KMS-11 (cell line): ENCODE measurements around the gene JAKMIP2.
A peak's percentile ranks its signal among the peaks of the same experiment; 100 is the strongest.
"Not testable (repeated sequence)": the region's sequence is repeated elsewhere in the genome, so short reads cannot be mapped to it uniquely, and the experiment has no call there.

Experiments
- H2AFZ ChIP-seq: fragments of 200-600 bp; sonication (generic); 2 replicates; pipeline ENCODE4 v1.6.1; 2016; ENCODE audit warnings: antibody characterized with exemption, mixed run types, low read depth
- H3K27ac ChIP-seq: fragments of 200-600 bp; sonication (generic); 2 replicates; pipeline ENCODE4 v1.6.1; 2016; ENCODE audit warnings: mild to moderate bottlenecking, mixed run types
- H3K27me3 ChIP-seq: fragments of 200-600 bp; sonication (generic); 2 replicates; pipeline ENCODE4 v1.6.1; 2017; ENCODE audit warnings: mild to moderate bottlenecking, low read depth, mixed run types, moderate library complexity; ENCODE audit not compliant: insufficient read depth
- H3K36me3 ChIP-seq: fragments of 200-600 bp; sonication (generic); 2 replicates; pipeline ENCODE4 v1.6.1; 2017; ENCODE audit warnings: mild to moderate bottlenecking, mixed run types; ENCODE audit not compliant: insufficient read depth
- H3K4me1 ChIP-seq: fragments of 200-600 bp; sonication (generic); 2 replicates; pipeline ENCODE4 v1.6.1; 2016; ENCODE audit warnings: mild to moderate bottlenecking, low read depth, mixed run types; ENCODE audit not compliant: poor library complexity, severe bottlenecking
- H3K4me2 ChIP-seq: fragments of 200-600 bp; sonication (generic); 2 replicates; pipeline ENCODE4 v1.7.0; 2016; ENCODE audit warnings: mild to moderate bottlenecking, mixed run types
- H3K4me3 ChIP-seq: fragments of 200-600 bp; sonication (generic); IDR thresholded peaks from 2 replicates; pipeline ENCODE4 v1.6.1; 2017; ENCODE audit warnings: low read depth, low read length, mixed read lengths; ENCODE audit not compliant: insufficient read depth
- H3K79me2 ChIP-seq: fragments of 200-600 bp; sonication (generic); 2 replicates; pipeline ENCODE4 v1.6.1; 2016; ENCODE audit warnings: low read depth, mixed run types; ENCODE audit not compliant: insufficient read depth
- H3K9ac ChIP-seq: fragments of 200-600 bp; sonication (generic); 2 replicates; pipeline ENCODE4 v1.6.1; 2016; ENCODE audit warnings: mild to moderate bottlenecking, mixed run types
- H4K20me1 ChIP-seq: fragments of 200-600 bp; sonication (generic); 2 replicates; pipeline ENCODE4 v1.6.1; 2016; ENCODE audit warnings: mild to moderate bottlenecking, mixed run types; ENCODE audit not compliant: insufficient read depth
- TF ChIP-seq, protein P1 (sequence below): fragments of 200-600 bp; sonication (generic); conservative IDR thresholded peaks from 2 replicates; pipeline ENCODE4 v1.6.1; 2017; ENCODE audit warnings: low read depth, mild to moderate bottlenecking, antibody characterized with exemption, low read length, moderate library complexity, mixed read lengths

The JAKMIP2 gene

GRCh38 chr5:147803926-147804325 is 21.4 kb upstream of the JAKMIP2 start:
- Histone ChIP-seq H2AFZ (peak overlapping the region; percentile 25; the same call in 1 of the 2 replicates), H3K4me1 (peaks cover 61% of the 10 kb centered on the region), H3K4me2 (peak overlapping the region; percentile 73), H3K36me3 (no peaks in the 10 kb centered on the region), H3K27me3 (no peaks in the 10 kb centered on the region), H4K20me1 (no peaks in the 10 kb centered on the region), H3K9ac (no peak overlapping the region), H3K27ac (no peak overlapping the region), H3K79me2 (no peaks in the 10 kb centered on the region), H3K4me3 (no peak overlapping the region)
- TF ChIP-seq, protein P1, sequence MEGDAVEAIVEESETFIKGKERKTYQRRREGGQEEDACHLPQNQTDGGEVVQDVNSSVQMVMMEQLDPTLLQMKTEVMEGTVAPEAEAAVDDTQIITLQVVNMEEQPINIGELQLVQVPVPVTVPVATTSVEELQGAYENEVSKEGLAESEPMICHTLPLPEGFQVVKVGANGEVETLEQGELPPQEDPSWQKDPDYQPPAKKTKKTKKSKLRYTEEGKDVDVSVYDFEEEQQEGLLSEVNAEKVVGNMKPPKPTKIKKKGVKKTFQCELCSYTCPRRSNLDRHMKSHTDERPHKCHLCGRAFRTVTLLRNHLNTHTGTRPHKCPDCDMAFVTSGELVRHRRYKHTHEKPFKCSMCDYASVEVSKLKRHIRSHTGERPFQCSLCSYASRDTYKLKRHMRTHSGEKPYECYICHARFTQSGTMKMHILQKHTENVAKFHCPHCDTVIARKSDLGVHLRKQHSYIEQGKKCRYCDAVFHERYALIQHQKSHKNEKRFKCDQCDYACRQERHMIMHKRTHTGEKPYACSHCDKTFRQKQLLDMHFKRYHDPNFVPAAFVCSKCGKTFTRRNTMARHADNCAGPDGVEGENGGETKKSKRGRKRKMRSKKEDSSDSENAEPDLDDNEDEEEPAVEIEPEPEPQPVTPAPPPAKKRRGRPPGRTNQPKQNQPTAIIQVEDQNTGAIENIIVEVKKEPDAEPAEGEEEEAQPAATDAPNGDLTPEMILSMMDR, result no peak

- H3K27me3 ChIP-seq, H3K4me3 ChIP-seq, H4K20me1 ChIP-seq, H3K36me3 ChIP-seq, H3K27ac ChIP-seq, H2AFZ ChIP-seq, H3K9ac ChIP-seq, H3K4me2 ChIP-seq, H3K79me2 ChIP-seq: not testable (repeated sequence)
- H3K4me1 ChIP-seq, result peaks cover 53% of the 10 kb centered on the region
These were observed 20.6 kb upstream of the JAKMIP2 start for GRCh38 chr5:147803161-147803560.

DNA sequence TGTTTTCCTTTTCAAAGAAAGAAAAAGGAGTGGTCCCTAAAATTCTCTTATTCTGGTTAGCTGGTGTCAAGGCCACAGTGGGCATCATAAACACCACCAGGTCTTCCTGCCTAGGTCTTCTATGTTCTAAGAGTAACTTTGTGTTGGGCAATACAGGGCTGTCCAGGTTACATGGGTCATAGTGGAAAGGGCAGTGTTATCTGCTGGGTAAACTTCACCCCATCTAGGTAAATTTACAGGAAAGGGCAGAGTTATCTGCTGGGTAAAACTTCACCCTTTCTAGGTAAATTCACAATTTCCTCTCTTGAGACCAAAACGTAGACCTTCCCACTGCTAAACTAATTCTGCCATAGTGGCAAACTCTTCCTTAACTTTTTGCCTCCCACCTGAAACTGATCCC is 18.9 kb upstream of the JAKMIP2 start:
- Histone ChIP-seq H3K27me3 (no peaks in the 10 kb centered on the region), H3K4me3 (no peak overlapping the region), H3K27ac (no peak overlapping the region), H4K20me1 (no peaks in the 10 kb centered on the region), H2AFZ (no peak overlapping the region), H3K36me3 (no peaks in the 10 kb centered on the region), H3K9ac (no peak overlapping the region), H3K4me2 (no peak overlapping the region), H3K79me2 (no peaks in the 10 kb centered on the region), H3K4me1 (peaks cover 36% of the 10 kb centered on the region)
- TF ChIP-seq, protein P1, result no peak

DNA sequence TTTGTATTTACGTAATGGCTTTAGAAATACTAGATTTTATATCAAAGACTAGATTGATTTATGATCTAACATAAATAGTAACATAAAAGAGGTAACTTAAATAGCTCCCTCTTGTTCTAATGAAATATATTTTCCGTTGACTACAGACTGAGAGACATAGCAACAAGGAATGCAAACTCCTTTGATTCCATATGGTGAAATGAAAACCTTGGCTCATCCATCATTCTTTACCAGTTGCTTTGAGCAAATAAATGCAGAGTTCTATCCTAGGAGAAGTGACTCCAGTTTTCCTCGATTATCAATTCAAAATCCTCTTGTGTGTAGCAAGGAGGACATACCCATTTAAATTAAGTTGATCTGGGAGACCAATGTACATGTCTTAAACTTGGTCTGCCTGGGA is 18.0 kb upstream of the JAKMIP2 start:
- Histone ChIP-seq H3K4me2 (no peak overlapping the region), H3K4me1 (peaks cover 26% of the 10 kb centered on the region), H3K4me3 (no peak overlapping the region), H4K20me1 (no peaks in the 10 kb centered on the region), H3K27me3 (no peaks in the 10 kb centered on the region), H3K27ac (no peak overlapping the region), H2AFZ (no peak overlapping the region), H3K9ac (no peak overlapping the region), H3K79me2 (no peaks in the 10 kb centered on the region), H3K36me3 (no peaks in the 10 kb centered on the region)
- TF ChIP-seq, protein P1, result no peak

- Histone ChIP-seq H3K4me3 (no peak overlapping the region), H3K4me2 (no peak overlapping the region), H4K20me1 (no peaks in the 10 kb centered on the region), H3K36me3 (no peaks in the 10 kb centered on the region), H2AFZ (no peak overlapping the region), H3K4me1 (no peaks in the 10 kb centered on the region), H3K27me3 (no peaks in the 10 kb centered on the region), H3K79me2 (no peaks in the 10 kb centered on the region), H3K27ac (no peak overlapping the region), H3K9ac (no peak overlapping the region)
- TF ChIP-seq, protein P1, result no peak
These were observed 14.2 kb upstream of the JAKMIP2 start for GRCh38 chr5:147796556-147797308.
